Central memory CD4-positive, alpha-beta T cell (primary cell): ENCODE results near the gene ENTHD1.

Experiments used
- DNase-seq: peaks from one replicate; pipeline ENCODE4 v3.0.0; 2022

ENTHD1 gene

GRCh38 chr22:39839204-39839603 is 54.4 kb downstream of the ENTHD1 start:
- DNase-seq = no peak

DNA sequence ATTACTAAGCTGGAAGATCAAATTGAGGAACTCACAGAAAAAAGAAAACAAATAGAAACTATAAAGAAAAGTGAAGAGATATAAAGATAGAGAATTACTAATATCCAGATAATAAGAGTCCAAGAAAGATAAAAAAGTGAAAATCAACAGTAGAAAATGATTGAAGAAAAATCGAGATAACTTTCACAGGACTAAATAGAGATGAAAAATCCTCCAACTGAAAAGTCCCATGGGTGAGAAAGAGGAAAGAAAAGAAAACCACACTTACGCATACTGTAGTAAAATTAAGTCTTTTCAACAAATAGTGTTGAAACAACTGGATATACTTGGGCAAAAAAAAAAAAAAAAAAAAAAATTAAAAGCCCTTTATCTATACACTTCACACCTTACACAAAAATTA is 60.0 kb downstream of the ENTHD1 start:
- DNase-seq = no peak

DNA sequence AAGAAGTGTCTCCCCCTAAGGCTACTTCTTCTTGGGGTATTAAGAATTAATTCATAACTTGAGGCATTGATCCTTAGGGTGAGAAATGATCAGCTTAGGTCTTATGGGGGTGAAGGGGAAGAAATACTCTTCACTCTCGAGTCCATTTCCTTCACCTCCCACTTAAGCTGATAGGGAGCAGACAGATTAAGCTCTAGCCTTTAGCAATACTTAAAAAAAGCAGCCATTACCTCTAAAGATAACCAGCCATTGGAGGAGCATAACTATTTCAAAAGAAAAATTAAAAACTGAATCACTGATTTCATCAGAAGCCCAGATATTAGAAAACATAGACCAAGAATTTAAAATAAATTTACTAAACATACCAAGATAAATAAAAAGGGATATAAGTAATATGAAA is 60.5 kb downstream of the ENTHD1 start:
- no peak for DNase-seq

DNA sequence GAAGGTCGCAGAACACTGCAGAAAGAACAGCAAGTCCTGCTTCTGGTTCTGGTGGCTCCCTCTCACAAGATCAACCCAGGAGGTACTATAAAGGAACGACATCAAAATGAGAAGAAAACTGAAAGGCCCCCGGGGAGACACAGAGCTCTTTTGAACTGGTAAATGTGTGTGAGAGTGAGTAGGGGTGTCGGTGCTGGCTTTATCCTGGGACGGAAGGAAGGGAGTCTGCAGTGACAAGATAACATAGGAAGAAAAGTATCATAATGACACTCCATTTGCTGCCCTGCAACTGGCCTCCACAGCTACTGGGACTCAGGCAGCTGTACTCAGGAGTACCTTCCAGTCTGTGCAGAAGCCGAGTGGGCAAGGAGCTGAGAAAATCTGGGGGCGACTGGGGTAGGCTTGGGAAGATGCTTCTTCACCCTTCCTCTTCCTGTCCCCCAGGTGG is 60.9 kb downstream of the ENTHD1 start:
- DNase-seq = no peak

DNA sequence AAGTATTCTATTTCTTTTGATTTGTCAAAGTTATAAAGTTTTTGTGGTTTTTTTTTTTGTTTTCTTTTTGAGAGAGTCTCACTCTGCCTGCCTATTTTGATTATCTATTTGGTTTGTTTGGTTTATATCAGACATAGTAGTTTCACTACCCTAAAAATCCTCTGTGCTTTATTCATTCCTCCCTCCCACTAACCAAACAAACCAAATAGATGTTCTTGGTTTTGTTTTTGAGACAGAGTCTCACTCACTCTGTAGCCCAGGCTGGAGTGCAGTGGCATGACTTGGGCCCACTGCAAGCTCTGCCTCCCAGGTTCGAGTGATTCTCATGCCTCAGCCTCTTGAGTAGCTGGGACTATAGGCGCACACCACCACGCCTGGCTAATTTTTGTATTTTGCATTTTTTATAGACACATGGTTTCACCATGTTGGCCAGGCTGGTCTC is 67.9 kb downstream of the ENTHD1 start:
- no peak for DNase-seq

DNA sequence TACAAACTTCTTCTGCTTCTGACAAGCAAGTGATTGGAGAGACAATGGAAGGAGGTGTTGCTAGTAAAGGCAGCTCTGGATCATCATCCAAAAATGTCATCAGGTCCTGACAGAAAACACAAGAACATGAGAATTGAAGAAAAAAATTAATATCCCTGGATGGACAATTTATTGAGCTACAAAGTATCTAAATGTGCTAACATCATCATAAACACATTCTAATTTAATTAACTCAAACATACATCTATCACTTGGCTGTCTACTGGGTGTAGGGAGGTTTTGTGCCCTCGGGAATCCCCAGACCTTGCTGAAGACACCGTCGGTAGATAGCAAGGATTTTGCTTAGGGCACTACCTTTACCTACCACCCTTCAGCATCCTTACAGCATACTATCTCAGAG is 72.6 kb downstream of the ENTHD1 start:
- DNase-seq = no peak

GRCh38 chr22:39820256-39820655 is 73.3 kb downstream of the ENTHD1 start:
- no peak for DNase-seq

- no peak for DNase-seq
Measured at GRCh38 chr22:39819429-39819828, 74.1 kb downstream of the ENTHD1 start.

DNA sequence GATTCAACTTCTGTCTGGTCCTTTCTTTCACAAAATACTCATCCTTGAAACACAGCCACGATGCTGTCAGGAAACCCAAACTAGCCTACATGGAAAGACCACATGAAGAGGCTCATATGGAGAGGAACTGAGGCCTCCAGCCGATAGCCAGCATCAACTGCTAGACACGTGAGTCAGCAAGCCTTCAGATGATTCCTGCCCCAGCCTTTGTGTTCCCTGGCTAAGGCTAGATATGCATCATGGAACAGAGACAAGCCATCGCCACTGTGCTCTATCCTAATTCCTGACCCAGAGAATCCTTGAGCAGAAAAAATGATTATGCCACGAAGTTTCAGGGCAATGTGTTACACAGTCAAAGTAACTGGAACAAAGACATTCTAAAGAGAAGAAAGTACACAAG is 75.5 kb downstream of the ENTHD1 start:
- no peak for DNase-seq

- no peak for DNase-seq
Measured at GRCh38 chr22:39815932-39816331, 77.6 kb downstream of the ENTHD1 start.

DNA sequence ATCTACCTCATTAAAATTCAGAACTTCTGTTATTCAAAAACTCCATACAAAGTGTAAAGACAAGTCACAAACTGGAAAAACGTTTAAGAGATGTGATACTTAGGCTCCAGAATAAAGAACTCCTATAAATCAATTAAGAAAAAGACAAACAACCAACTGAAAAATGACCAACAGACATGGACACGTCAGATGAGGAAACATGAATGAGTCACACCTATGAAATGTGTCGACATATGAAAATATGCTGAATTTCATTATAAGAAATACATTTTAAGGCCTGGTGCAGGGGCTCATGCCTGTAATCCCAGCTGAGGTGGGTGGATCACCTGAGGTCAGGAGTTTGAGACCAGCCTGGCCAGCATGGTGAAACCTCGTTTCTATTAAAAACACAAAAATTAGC is 78.7 kb downstream of the ENTHD1 start:
- DNase-seq = no peak

DNA sequence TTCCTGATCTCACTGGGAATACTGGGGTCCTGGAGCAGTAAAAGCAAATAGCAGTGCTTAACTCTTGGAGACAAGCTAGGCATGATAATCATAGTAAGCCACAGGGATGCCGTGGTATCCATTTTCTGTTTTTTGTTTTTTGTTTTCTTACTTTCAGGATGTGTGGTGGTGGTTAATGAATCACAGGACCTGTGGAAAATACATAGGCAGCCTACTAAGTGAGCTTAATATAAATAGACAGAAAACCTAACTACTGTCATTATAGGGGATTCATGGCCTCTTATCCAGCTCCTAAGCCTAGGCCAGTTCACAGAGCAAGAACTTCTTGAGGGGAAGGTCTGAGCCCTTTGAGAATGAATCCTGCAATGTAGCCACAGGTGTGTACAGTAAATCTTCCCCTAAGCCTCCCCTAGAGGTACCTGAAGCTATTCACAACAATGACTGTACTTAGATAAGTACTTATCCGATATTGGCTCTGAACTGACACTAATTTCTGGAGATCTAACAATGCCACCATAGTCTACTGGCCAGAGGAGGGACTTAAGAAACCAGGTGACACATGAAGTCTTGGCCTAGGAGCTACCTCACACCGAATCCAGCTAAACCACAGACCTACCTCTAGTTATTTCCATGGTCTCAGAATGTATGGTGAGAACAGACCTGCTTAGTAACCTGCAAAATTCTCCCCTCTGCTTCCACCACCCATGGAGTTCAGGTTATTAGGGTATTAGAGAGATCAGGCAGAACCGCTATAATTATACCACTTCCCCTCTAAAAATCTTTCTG is 83.6 kb downstream of the ENTHD1 start:
- DNase-seq = no peak

GRCh38 chr22:39808081-39808480 is 85.5 kb downstream of the ENTHD1 start:
- peak; percentile 1 for DNase-seq

- no peak for DNase-seq
Measured at GRCh38 chr22:39806109-39806508, 87.5 kb downstream of the ENTHD1 start.

- no peak for DNase-seq
Measured at GRCh38 chr22:39805117-39805516, 88.4 kb downstream of the ENTHD1 start.

- no peak for DNase-seq
Measured at GRCh38 chr22:39802682-39803081, 90.9 kb downstream of the ENTHD1 start.

- no peak for DNase-seq
Measured at GRCh38 chr22:39800790-39801520, 92.6 kb downstream of the ENTHD1 start.

DNA sequence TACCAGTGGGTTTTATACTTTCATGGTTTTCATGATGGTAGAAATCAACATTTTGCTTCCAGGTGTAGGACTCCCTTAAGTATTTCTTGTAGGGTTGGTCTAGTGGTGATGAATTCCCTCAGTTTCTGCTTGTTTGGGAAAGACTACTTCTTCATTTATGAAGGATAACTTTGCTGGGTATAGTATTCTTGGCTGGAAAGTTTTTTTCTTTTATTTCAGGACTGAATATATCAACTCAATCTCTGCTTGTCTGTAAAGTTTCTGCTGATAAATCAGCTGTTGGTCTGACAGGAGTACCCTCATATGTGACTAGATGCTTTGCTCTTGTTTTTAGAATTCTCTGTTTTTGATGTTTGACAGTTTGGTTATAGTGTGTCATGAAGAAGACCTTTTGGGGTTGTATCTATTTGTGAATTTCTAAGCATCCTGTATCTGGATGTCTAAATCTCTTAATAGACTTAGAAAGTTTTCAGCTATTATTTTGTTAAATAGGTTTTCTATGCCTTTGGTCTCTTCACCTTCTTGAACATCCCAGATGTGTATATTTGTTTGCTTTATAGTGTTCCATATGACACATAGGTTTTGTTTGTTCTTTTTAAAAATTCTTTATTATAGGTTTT is 95.9 kb downstream of the ENTHD1 start:
- DNase-seq = no peak

DNA sequence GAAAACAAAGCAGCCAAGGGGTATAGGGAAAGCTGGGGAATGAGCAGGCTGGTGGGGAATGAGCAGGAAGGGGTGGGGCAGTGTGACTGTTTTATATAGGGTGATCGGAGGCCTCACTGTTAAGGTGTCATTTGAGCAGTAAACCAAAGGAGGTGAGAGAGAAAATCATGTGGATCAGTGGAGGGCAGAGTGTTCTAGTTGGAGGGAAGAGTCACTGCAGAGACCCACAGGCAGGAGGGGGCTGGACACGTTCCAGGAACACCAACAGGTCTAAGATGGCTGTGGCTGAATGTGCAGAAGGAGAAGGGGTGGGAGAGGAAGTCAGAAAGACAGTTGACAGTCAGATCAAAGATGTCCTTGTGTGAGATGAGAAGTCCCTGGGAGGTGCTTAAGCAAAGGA is 103.8 kb downstream of the ENTHD1 start:
- DNase-seq = no peak

DNA sequence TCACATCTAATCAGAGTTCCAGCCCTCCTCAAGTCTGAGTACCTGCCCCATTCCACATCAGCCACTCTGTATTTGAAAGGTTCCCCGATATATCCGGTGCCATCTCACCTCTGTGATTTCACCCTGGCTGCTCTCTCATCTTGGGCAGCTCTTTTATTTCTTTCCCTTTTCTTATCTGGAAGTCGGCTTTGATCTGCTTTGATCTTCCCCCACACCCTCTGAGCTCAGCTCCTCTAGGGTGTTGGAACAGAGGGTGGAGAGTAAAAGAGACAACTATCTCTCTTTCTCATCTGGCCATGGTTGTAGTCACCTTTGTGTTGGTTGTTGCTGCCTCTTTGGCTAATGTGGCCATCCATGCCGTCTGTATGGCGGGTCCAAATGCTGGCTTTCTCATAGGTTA is 108.3 kb downstream of the ENTHD1 start:
- DNase-seq = no peak

GRCh38 chr22:39777716-39778454 is 115.7 kb downstream of the ENTHD1 start:
- no peak for DNase-seq

DNA sequence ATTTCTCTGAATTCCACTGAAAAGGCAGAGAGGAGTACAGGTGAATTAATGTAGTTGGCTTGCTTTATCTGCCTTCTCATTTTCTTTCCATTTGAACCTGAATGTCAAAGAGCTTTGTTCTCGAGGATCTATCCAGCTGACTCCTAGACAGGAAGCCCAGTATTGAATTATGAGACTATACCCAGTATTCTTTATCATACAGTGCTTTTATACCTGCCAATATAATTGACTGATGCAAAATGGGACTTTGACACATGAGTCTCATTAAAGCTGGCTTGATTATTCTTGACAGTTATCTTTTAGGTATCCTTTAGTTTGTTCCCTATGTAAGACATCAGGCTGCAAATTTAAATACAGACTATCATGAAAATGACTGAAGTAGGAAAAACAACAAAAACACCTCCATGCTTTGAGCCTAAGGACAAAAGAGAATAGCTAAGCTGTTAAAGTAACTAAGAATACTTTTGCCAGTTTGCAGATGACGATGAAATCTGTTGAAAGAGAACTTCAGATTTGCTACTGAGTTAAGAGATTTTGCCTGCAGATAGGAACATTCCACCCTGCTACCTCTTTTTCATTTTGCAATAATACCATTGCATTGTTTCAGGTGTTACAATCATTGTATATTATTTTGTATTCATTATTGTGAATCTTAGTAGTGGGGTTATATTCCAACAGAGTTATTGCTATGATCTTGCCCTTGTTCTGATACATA is 117.1 kb downstream of the ENTHD1 start:
- no peak for DNase-seq
